HG02870 (cell line): ENCODE measurements around the gene RBFA.
"Not testable (repeated sequence)": the region's sequence is repeated elsewhere in the genome, so short reads cannot be mapped to it uniquely, and the experiment has no call there.

Experiments used
- ATAC-seq: cut with Tn5 transposase; IDR thresholded peaks from one replicate; pipeline ENCODE4 v1.9.1; 2021; ENCODE audit warnings: mild to moderate bottlenecking, moderate library complexity; ENCODE audit not compliant: unreplicated experiment

The RBFA gene

GRCh38 chr18:80027719-80028118 lies 6.5 kb upstream of the RBFA start:
- ATAC-seq, result not testable (repeated sequence)

GRCh38 chr18:80029690-80030089 lies 4.5 kb upstream of the RBFA start:
- ATAC-seq, result no peak

- peak; percentile 48 for ATAC-seq
These were observed 810 bp upstream of the RBFA start for GRCh38 chr18:80033181-80034067.

GRCh38 chr18:80034852-80035406 lies 695 bp downstream of the RBFA start:
- no peak for ATAC-seq

GRCh38 chr18:80035997-80036396 lies 1.8 kb downstream of the RBFA start:
- no peak for ATAC-seq

GRCh38 chr18:80037300-80037699 lies 3.1 kb downstream of the RBFA start:
- ATAC-seq, result no peak

- no peak for ATAC-seq
These were observed 3.8 kb downstream of the RBFA start for GRCh38 chr18:80037869-80038630.

GRCh38 chr18:80040515-80040914 lies 6.3 kb downstream of the RBFA start:
- ATAC-seq, result no peak

- ATAC-seq, result no peak
These were observed 7.2 kb downstream of the RBFA start for GRCh38 chr18:80041424-80041823.

GRCh38 chr18:80042785-80043184 lies 8.6 kb downstream of the RBFA start:
- no peak for ATAC-seq

GRCh38 chr18:80044072-80044471 lies 9.8 kb downstream of the RBFA start:
- no peak for ATAC-seq

GRCh38 chr18:80046011-80046410 lies 11.8 kb downstream of the RBFA start:
- no peak for ATAC-seq

- ATAC-seq, result no peak
These were observed 12.2 kb downstream of the RBFA start for GRCh38 chr18:80046431-80046830.

- ATAC-seq, result no peak
These were observed 12.8 kb downstream of the RBFA start for GRCh38 chr18:80046961-80047541.

GRCh38 chr18:80050797-80051196 lies 16.6 kb downstream of the RBFA start:
- ATAC-seq, result no peak

GRCh38 chr18:80056095-80056494 lies 21.9 kb downstream of the RBFA start:
- no peak for ATAC-seq

GRCh38 chr18:80059945-80060344 lies 25.7 kb downstream of the RBFA start:
- ATAC-seq, result no peak

GRCh38 chr18:80065705-80066104 lies 31.5 kb downstream of the RBFA start:
- ATAC-seq, result no peak

GRCh38 chr18:80067321-80067720 lies 33.1 kb downstream of the RBFA start:
- ATAC-seq, result no peak

GRCh38 chr18:80067897-80068296 lies 33.7 kb downstream of the RBFA start:
- no peak for ATAC-seq

GRCh38 chr18:80068571-80069272 lies 34.5 kb downstream of the RBFA start:
- ATAC-seq, result no peak
